ENCODE data around the gene SLC7A8. TPM values are rescaled to one million over a fixed set of nuclear protein-coding genes. Genes with fewer than 3 reads are reported as not detected.

SLC7A8 gene
- total RNA-seq, 1 experiment from 2014 or later, result not detected

- H3K36me3 Mint-ChIP-seq (ENCODE audit: insufficient read depth, unreplicated experiment), result no peaks in the 10 kb centered on the region
Observed at GRCh38 chr14:23219075-23219474, 35.6 kb upstream of the SLC7A8 start.

GRCh38 chr14:23217032-23218020 lies 33.9 kb upstream of the SLC7A8 start:
- H3K27me3 Mint-ChIP-seq (ENCODE audit: unreplicated experiment), result peaks cover 30% of the 10 kb centered on the region
- intact Hi-C loops (cut with micrococcal nuclease; ENCODE audit: unreplicated experiment), result no loop called here
- H3K9me3 Mint-ChIP-seq (ENCODE audit: low read depth, unreplicated experiment), result no peaks in the 10 kb centered on the region
- H3K36me3 Mint-ChIP-seq (ENCODE audit: insufficient read depth, unreplicated experiment), result no peaks in the 10 kb centered on the region
- H3K4me1 Mint-ChIP-seq (ENCODE audit: low read depth, unreplicated experiment), result no peaks in the 10 kb centered on the region
- CTCF ChIA-PET, result no interaction called here
- TF ChIP-seq, protein P1, sequence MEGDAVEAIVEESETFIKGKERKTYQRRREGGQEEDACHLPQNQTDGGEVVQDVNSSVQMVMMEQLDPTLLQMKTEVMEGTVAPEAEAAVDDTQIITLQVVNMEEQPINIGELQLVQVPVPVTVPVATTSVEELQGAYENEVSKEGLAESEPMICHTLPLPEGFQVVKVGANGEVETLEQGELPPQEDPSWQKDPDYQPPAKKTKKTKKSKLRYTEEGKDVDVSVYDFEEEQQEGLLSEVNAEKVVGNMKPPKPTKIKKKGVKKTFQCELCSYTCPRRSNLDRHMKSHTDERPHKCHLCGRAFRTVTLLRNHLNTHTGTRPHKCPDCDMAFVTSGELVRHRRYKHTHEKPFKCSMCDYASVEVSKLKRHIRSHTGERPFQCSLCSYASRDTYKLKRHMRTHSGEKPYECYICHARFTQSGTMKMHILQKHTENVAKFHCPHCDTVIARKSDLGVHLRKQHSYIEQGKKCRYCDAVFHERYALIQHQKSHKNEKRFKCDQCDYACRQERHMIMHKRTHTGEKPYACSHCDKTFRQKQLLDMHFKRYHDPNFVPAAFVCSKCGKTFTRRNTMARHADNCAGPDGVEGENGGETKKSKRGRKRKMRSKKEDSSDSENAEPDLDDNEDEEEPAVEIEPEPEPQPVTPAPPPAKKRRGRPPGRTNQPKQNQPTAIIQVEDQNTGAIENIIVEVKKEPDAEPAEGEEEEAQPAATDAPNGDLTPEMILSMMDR (IDR thresholded peaks at IDR 0.05; ENCODE audit: unreplicated experiment), result no peak
- no peak overlapping the region for H3K4me3 Mint-ChIP-seq (ENCODE audit: low read depth, unreplicated experiment)
- BruUV-seq (replicated peaks), result no TSS peak
- DNase-seq, result no peak
- H3K27ac Mint-ChIP-seq (ENCODE audit: unreplicated experiment), result no peak overlapping the region

More at GRCh38 chr14:23219075-23219474, 35.6 kb upstream of the SLC7A8 start:
- no peaks in the 10 kb centered on the region for H3K9me3 Mint-ChIP-seq (ENCODE audit: low read depth, unreplicated experiment)
- no peak for DNase-seq
- CTCF ChIA-PET, result no interaction called here
- peaks cover 39% of the 10 kb centered on the region for H3K27me3 Mint-ChIP-seq (ENCODE audit: unreplicated experiment)
- intact Hi-C loops (cut with micrococcal nuclease; ENCODE audit: unreplicated experiment), result no loop called here
- no peak overlapping the region for H3K27ac Mint-ChIP-seq (ENCODE audit: unreplicated experiment)
- TF ChIP-seq, protein P1 (IDR thresholded peaks at IDR 0.05; ENCODE audit: unreplicated experiment), result no peak
- no TSS peak for BruUV-seq (replicated peaks)
- H3K4me3 Mint-ChIP-seq (ENCODE audit: low read depth, unreplicated experiment), result no peak overlapping the region
- H3K4me1 Mint-ChIP-seq (ENCODE audit: low read depth, unreplicated experiment), result no peaks in the 10 kb centered on the region

GRCh38 chr14:23215421-23215820 lies 32.0 kb upstream of the SLC7A8 start:
- TF ChIP-seq, protein P1 (IDR thresholded peaks at IDR 0.05; ENCODE audit: unreplicated experiment), result no peak
- no peak overlapping the region for H3K27ac Mint-ChIP-seq (ENCODE audit: unreplicated experiment)
- H3K27me3 Mint-ChIP-seq (ENCODE audit: unreplicated experiment), result peaks cover 12% of the 10 kb centered on the region
- H3K4me1 Mint-ChIP-seq (ENCODE audit: low read depth, unreplicated experiment), result no peaks in the 10 kb centered on the region
- no peaks in the 10 kb centered on the region for H3K36me3 Mint-ChIP-seq (ENCODE audit: insufficient read depth, unreplicated experiment)
- intact Hi-C loops (cut with micrococcal nuclease; ENCODE audit: unreplicated experiment), result no loop called here
- no peaks in the 10 kb centered on the region for H3K9me3 Mint-ChIP-seq (ENCODE audit: low read depth, unreplicated experiment)
- CTCF ChIA-PET, result no interaction called here
- no TSS peak for BruUV-seq (replicated peaks)
- DNase-seq, result no peak
- no peak overlapping the region for H3K4me3 Mint-ChIP-seq (ENCODE audit: low read depth, unreplicated experiment)

DNA sequence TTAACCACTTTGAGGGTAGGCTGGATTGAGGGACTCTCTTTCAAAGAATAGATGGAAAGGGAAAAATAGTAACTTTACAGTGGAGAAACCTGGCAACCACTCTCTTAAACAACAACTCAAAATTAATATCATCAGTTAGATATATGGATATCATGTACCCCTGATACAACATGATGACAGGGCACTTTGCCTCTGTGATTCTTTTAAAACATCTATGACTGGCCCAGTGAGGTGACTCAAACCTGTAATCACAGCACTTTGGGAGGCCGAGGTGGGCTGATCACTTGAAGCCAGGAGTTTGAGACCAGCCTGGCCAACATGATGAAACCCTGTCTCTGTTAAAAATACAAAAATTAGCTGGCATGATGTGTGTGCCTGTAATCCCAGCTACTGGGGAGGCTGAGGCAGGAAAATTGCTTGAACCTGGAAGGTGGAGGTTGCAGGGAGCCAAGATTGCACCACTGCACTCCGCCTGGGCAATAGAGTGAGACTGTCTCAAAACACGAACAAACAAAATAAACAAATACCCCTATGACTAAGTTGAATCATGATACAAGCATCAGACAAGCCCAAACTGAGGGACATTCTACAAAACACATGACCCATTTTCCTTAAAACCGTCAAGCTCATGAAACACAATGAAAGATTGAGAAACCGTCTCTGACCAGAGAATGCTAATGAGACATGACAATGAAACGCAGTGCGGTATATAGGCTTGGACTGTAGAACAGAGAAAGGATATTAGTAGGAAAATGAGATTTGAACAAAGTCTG lies 26.4 kb upstream of the SLC7A8 start:
- no TSS peak for BruUV-seq (replicated peaks)
- no peak for DNase-seq
- H3K4me1 Mint-ChIP-seq (ENCODE audit: low read depth, unreplicated experiment), result no peaks in the 10 kb centered on the region
- H3K36me3 Mint-ChIP-seq (ENCODE audit: insufficient read depth, unreplicated experiment), result no peaks in the 10 kb centered on the region
- TF ChIP-seq, protein P1 (IDR thresholded peaks at IDR 0.05; ENCODE audit: unreplicated experiment), result no peak
- peaks cover 18% of the 10 kb centered on the region for H3K27me3 Mint-ChIP-seq (ENCODE audit: unreplicated experiment)
- CTCF ChIA-PET, result no interaction called here
- H3K9me3 Mint-ChIP-seq (ENCODE audit: low read depth, unreplicated experiment), result no peaks in the 10 kb centered on the region
- H3K4me3 Mint-ChIP-seq (ENCODE audit: low read depth, unreplicated experiment), result no peak overlapping the region
- H3K27ac Mint-ChIP-seq (ENCODE audit: unreplicated experiment), result no peak overlapping the region
- intact Hi-C loops (cut with micrococcal nuclease; ENCODE audit: unreplicated experiment), result no loop called here

All from Calu3 (cell line).